GM21515 (cell line): Measurements from ENCODE around the gene ZC3H12D.
"Not testable (repeated sequence)": the region's sequence is repeated elsewhere in the genome, so short reads cannot be mapped to it uniquely, and the experiment has no call there.

Experiments
- ATAC-seq: cut with Tn5 transposase; IDR thresholded peaks from one replicate; pipeline ENCODE4 v1.9.1; 2021; ENCODE audit not compliant: unreplicated experiment

ZC3H12D gene

GRCh38 chr6:149444360-149445094 lies 40.3 kb downstream of the ZC3H12D start:
- ATAC-seq = not testable (repeated sequence)

DNA sequence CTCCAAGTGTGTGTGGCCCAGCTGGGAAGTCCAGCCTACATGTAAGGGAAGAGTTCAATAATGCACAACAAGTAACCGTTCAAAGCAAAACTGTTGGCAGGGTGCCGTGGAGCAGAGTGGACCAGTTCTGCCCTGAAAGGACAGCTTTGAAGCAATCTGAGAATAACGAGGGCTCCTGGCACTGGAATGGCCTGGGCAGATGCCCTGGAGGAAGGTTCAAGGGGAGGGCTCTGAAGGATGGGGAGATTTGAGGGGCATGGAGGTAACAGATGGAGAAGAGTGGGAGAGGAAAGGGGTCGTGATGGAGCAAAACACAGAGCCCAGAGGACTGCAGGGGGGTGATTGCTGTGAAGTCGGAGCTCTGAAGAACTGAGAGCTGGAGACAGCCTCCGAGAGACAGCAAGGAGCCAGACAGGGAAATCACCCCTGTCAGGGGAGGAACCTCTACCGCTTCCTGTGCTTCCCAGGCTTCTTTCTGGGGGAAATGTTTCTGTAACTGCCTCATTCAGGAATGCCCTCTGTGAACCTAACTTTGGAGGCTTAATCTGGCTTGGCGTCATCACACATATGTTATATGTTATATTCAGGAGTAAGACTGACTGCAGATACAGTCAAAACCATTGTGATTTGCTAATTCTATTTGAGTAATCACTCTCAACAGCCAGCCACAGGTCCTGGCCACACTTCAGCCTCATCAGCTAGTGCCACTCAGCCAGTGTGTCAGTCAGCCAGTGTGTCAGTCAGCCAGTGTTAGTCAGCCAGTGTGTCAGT lies 41.2 kb downstream of the ZC3H12D start:
- no peak for ATAC-seq

DNA sequence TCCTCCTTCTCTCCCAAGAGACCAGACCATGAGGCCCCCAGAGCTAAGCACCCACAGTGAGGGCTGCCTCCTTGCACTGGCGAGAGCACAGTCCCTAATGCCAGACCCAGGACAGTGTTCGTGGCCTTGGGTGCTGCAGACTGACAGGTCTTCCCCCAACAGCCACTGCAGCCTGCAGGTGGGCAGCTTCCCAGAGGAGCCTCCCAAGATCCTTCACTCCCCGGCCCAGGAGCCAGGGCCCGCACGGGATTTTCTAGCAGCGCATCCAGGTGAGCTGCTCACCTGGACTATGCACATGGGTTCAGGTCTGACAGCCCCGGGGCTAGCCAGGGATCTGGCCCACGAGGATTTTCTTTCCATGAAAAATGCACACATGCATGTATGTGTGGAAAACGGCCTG lies 43.1 kb downstream of the ZC3H12D start:
- ATAC-seq = no peak

DNA sequence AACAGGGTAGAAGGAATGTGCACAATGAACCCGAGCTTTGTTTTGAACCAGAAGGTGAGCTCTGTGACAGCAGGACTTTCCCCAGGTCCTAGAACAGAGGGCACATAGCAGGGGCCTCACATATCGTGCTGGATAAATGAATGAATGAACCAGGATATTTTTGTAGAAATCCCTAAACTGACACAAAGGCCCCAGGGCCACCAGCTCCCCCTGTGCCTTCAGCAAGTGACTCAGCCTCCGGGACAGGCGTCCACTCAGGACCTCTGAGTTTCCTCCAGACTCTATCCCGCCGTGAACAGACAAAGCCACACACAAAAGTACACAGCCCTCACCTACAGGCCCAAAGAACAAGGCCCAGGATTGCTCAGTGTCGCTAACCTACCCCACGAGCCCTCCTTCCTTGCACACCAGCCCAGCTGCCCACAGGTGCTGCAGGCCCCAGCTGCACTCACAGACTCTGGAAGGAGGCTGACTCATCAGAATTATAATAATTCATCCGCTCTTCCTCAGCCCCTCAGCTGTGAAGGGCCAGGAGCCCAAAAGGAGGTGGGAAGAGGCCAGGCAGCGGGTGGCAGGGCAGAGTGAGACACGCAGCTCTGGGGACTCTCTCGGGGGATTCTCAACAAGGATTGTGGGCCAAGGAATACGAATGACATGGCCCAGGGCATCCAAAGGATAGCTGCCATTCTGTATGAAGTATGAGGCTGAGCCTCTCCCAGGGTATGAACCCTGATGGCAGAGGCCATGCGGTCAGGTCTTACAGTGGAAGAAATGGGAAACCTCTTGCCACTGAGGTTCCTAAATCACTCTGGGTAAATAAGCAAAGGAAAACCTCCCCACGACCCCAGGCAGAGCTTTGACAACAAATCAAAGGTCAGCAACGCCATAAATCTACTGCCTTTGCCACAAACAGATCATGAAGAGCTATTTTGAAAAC lies 43.8 kb downstream of the ZC3H12D start:
- ATAC-seq = no peak

GRCh38 chr6:149439626-149440025 lies 45.2 kb downstream of the ZC3H12D start:
- ATAC-seq = no peak

DNA sequence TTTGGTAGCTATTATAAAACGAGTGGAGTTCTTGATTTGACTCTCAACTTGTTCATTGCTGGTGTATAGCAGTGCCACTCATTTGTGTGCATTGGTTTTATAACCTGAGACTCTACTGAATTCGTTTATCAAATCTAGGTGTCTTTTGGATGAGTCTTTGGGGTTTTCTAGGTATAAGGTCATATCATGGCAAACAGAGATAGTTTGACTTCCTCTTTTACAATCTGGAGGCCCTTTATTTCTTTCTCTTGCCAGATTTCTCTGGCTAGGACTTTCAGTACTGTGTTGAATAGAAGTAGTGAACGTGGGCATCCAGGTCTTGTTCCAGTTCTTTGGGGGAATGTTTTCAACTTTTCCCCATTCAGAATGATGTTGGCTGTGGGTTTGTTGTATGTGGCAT lies 46.0 kb downstream of the ZC3H12D start:
- peak; percentile 55 for ATAC-seq

DNA sequence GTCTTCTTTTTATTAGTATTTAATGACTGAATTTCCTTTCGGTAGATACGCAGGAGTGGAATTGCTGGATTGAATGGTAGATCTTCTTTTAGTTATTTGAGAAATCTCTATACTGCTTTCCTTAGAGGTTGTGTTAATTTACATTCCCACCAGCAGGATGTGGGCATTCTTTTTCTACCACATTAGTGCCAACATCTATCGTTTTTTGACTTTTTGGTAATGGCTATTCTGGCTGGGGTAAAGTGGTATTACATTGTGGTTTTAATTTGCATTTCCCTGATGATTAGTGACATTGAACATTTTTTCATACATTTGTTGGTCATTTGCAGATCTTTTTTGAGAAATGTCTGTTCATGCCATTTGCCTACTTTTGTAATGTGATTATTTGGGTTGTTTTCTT lies 47.6 kb downstream of the ZC3H12D start:
- ATAC-seq = no peak

DNA sequence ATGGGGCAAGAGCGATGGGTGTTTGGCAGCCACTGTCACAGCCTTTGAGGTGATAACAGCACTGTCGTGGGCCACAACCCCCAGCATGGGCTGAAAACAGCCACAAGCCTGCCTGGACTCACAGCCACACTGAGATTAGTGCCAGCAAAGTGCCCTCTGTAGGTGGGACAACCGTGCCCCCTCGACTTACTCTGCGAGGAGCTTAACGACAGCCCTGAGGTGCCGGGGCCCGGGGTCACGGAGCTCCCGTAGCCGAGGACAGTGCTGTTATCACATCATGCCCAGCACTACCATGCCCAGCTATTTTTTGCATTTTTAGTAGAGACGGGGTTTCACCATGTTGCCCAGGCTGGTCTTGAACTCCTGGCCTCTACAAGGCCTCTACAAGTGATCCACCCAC lies 48.2 kb downstream of the ZC3H12D start:
- no peak for ATAC-seq

DNA sequence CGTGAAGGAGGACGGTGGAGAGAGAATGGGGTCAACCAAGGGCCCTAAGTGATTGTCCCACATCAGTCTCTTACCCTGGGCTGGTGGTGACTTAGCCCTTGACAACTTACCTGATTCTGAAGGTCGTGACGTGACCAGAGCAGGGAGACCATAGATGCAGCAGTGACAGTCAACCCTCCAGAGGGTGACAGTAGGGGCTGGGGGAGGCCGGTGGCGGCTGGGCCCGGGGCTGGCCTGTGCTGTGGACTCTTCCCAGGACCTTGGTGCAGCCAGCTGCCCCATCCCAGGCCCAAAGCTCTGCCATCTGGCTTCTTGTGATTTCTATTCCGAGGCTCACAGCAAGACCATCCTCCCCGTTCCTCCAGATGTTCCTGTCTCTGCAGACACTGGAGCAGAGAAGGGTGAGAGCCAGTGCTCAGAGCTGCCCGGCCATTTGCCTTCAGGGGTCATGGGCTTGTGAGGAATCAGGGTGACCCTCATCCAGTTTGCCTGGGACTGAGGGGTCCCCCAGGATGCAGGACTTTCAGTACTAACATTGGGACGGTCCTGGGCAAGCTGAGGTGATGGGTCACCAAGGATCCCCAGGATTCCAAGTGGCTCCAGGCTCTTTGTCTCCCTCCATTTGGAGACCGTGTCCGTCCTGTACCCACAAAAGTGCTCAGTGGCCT lies 48.8 kb downstream of the ZC3H12D start:
- no peak for ATAC-seq

- ATAC-seq = no peak
Measured at GRCh38 chr6:149433881-149434280, 50.9 kb downstream of the ZC3H12D start.

GRCh38 chr6:149433405-149433804 lies 51.4 kb downstream of the ZC3H12D start:
- no peak for ATAC-seq

DNA sequence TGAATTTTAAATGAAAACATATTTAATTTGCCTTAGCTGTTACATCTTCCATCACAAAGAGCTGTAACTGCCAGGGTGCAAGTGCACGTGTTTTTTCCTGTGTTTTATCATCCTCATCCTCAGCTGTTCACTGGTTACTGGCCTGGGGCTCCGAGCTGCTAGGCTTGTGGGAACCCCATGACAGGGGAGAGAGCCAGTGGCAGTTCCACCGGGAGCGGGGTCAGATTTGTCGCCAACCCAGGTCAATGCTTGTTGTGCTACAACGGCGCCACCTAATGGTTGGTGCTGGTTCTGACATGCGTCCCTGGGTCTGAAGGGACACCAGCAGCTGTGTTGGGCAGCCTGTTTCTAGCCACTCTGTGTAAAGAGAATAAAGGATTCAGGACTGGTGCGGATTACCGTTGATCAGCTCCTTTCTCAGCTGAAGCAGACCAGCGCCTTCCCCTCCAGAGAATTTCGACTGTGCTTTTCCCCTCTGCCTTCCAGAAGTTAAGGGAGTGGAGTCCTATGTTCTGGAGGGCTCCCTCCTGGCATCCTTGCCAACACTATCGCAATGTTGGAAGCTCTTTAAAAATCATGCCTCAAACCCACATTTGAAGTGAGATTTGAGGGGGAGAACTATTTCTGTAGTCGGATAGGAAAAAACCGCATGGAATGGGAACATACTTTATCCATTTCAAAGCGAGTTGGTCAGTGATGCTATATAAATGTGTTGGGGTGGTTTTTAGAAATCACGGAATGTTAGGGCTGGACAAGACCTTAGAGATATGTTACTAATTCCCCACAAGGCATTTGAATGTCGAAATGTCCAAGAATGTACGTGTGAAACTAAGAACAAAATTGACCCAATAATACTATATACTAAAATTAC lies 52.7 kb downstream of the ZC3H12D start:
- peak; percentile 81 for ATAC-seq

DNA sequence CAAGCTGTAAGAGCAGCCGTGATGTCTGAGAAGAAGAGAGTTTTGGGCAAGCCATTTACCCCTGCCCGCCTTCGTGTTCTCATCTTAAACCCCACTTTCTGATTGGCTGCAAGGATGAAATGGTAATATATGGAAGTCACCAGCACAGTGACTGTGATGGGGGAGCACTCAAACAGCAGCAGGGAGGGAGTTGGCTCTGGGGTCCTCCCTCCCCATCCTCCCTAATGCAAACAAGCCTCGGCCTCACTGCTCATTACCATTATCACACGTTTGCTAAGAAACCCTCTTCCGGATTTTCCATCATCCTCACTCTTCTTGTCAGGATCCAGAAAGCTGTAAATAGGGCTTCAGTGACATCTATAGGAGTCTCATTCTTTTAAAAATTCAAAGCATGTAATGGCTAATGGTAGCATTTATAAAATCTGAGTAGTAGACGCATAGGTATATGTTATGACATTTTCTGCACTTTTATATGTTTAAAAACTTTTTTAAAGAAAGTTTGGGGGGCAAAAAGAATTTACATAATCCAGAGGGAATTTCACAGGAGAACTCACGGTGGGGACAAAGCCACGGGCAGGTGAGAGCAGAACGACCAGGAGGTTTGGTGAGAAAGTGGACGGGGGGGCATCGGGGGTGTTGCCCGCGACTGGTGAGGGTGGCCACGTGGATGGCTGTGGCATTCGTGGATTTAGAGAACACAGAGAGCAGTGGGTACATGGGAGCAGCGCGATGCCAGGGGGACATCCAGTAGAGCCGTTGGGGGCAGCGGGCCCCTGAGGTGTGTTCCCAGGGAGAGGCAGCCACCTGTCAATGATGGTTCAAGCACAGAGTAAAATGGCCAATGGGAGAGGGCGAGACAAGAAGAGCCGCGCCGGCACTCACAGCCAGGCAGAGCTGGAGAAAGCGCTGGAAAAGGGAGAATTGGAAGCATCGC lies 55.1 kb downstream of the ZC3H12D start:
- ATAC-seq = no peak

- ATAC-seq = no peak
Measured at GRCh38 chr6:149428606-149429005, 56.2 kb downstream of the ZC3H12D start.

- ATAC-seq = no peak
Measured at GRCh38 chr6:149425754-149426153, 59.1 kb downstream of the ZC3H12D start.

DNA sequence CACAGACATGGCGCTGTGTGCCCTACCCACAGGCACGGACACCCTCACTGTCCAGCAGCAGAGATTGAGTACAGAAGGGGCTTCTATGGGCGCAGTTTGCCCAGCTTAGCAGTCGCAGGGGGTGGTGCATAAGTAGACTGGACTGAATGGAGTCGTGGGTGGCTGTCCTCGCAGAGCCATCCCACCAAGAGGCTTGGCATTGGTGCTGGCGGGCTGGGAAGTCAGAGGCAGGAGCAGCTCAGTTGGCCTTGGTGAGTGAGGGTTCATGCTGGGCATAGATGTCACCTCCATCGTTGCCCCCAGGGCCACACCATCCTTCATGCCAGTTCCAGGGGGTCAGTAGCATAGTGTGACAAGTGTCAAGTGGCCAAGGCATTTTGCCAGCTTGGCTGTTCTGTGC lies 59.6 kb downstream of the ZC3H12D start:
- no peak for ATAC-seq

- no peak for ATAC-seq
Measured at GRCh38 chr6:149423964-149424440, 60.8 kb downstream of the ZC3H12D start.

- ATAC-seq = no peak
Measured at GRCh38 chr6:149422581-149422980, 62.2 kb downstream of the ZC3H12D start.

DNA sequence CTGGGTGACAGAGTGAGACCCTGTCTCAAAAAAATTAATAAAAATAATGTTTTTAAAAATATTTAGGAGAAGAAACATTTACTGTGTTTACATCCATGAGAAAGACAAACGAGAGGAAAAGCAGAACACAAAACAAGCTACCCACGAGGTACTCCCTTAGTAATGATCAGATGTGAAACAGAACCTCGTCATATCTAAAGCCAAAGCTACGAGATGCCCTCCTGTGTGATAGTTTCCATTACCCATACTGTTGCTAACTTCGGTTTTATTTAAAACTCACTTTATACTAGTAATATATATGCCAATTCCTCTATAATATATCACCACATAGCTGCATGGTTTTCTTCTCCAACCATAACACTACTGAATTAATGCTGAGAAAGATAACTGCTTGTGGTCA lies 63.7 kb downstream of the ZC3H12D start:
- ATAC-seq = no peak
